Central memory CD8-positive, alpha-beta T cell (primary cell): ENCODE results near the gene LRP1.

Experiments used
- ATAC-seq: fragments of 150-1000 bp; cut with Tn5 transposase; replicated peaks from 2 replicates; pipeline ENCODE4 v1.10.0; 2022; ENCODE audit warnings: mild to moderate bottlenecking, moderate FRiP score, moderate number of reproducible peaks; ENCODE audit not compliant: poor library complexity, severe bottlenecking; ENCODE audit errors: extremely low read depth
- DNase-seq, 2 donors: peaks; one replicate each; pipeline ENCODE4 v3.0.0; 2021; ENCODE audit warnings: low spot score in 2 of 2
- H3K27ac Mint-ChIP-seq: one replicate; pipeline ENCODE4 v1.8.0; 2022; ENCODE audit warnings: low read depth, mild to moderate bottlenecking, moderate library complexity, mixed read lengths
- H3K27me3 Mint-ChIP-seq: one replicate; pipeline ENCODE4 v1.8.0; 2022; ENCODE audit warnings: mixed read lengths
- H3K36me3 Mint-ChIP-seq: one replicate; pipeline ENCODE4 v1.8.0; 2022; ENCODE audit warnings: mild to moderate bottlenecking, moderate library complexity, mixed read lengths; ENCODE audit not compliant: insufficient read depth
- H3K4me1 Mint-ChIP-seq: one replicate; pipeline ENCODE4 v1.8.0; 2022; ENCODE audit warnings: mixed read lengths
- H3K4me3 Mint-ChIP-seq: one replicate; pipeline ENCODE4 v1.8.0; 2022; ENCODE audit warnings: mild to moderate bottlenecking, moderate library complexity, mixed read lengths
- H3K9me3 Mint-ChIP-seq: one replicate; pipeline ENCODE4 v1.8.0; 2022; ENCODE audit warnings: mixed read lengths

The LRP1 gene

GRCh38 chr12:57196956-57197355 is 68.7 kb downstream of the LRP1 start:
- ATAC-seq (no peak), DNase-seq (no peak)
- no peaks in the 10 kb centered on the region for H3K9me3 Mint-ChIP-seq
- no peaks in the 10 kb centered on the region for H3K4me1 Mint-ChIP-seq
- peaks cover 5% of the 10 kb centered on the region for H3K36me3 Mint-ChIP-seq
- H3K27me3 Mint-ChIP-seq: no peaks in the 10 kb centered on the region
- H3K4me3 Mint-ChIP-seq: no peak overlapping the region
- H3K27ac Mint-ChIP-seq: no peak overlapping the region

- H3K27me3 Mint-ChIP-seq: no peaks in the 10 kb centered on the region
- H3K36me3 Mint-ChIP-seq: peaks cover 5% of the 10 kb centered on the region
- DNase-seq (no peak), ATAC-seq (no peak)
- no peaks in the 10 kb centered on the region for H3K4me1 Mint-ChIP-seq
- no peak overlapping the region for H3K27ac Mint-ChIP-seq
- no peaks in the 10 kb centered on the region for H3K9me3 Mint-ChIP-seq
- H3K4me3 Mint-ChIP-seq: no peak overlapping the region
Observed at GRCh38 chr12:57198329-57198728, 70.0 kb downstream of the LRP1 start.

- Mint-ChIP-seq H3K4me3 (no peak overlapping the region), H3K9me3 (no peaks in the 10 kb centered on the region)
- no peak for ATAC-seq
Observed at GRCh38 chr12:57199191-57199590, 70.9 kb downstream of the LRP1 start.

GRCh38 chr12:57200497-57200896 is 72.2 kb downstream of the LRP1 start:
- Mint-ChIP-seq H3K36me3 (peaks cover 5% of the 10 kb centered on the region), H3K4me3 (no peak overlapping the region)

More at GRCh38 chr12:57199191-57199590, 70.9 kb downstream of the LRP1 start:
- H3K4me1 Mint-ChIP-seq: no peaks in the 10 kb centered on the region
- no peaks in the 10 kb centered on the region for H3K27me3 Mint-ChIP-seq
- H3K36me3 Mint-ChIP-seq: peaks cover 5% of the 10 kb centered on the region
- H3K27ac Mint-ChIP-seq: no peak overlapping the region
- DNase-seq: no peak

GRCh38 chr12:57201219-57201618 is 72.9 kb downstream of the LRP1 start:
- no peak overlapping the region for H3K27ac Mint-ChIP-seq
- no peak overlapping the region for H3K4me3 Mint-ChIP-seq
- DNase-seq: no peak
- ATAC-seq: no peak
- no peaks in the 10 kb centered on the region for H3K4me1 Mint-ChIP-seq
- H3K27me3 Mint-ChIP-seq: no peaks in the 10 kb centered on the region
- H3K9me3 Mint-ChIP-seq: no peaks in the 10 kb centered on the region
- peaks cover 4% of the 10 kb centered on the region for H3K36me3 Mint-ChIP-seq

More at GRCh38 chr12:57200497-57200896, 72.2 kb downstream of the LRP1 start:
- no peak overlapping the region for H3K27ac Mint-ChIP-seq
- no peak for ATAC-seq
- DNase-seq: no peak
- H3K4me1 Mint-ChIP-seq: no peaks in the 10 kb centered on the region
- no peaks in the 10 kb centered on the region for H3K9me3 Mint-ChIP-seq
- no peaks in the 10 kb centered on the region for H3K27me3 Mint-ChIP-seq

- Mint-ChIP-seq H3K9me3 (no peaks in the 10 kb centered on the region), H3K4me1 (no peaks in the 10 kb centered on the region), H3K27me3 (no peaks in the 10 kb centered on the region), H3K27ac (no peak overlapping the region), H3K4me3 (no peak overlapping the region), H3K36me3 (peaks cover 2% of the 10 kb centered on the region)
- ATAC-seq (no peak), DNase-seq (no peak)
Observed at GRCh38 chr12:57201631-57202030, 73.3 kb downstream of the LRP1 start.

- peaks cover 2% of the 10 kb centered on the region for H3K36me3 Mint-ChIP-seq
- no peak overlapping the region for H3K4me3 Mint-ChIP-seq
- DNase-seq (no peak), ATAC-seq (no peak)
- no peaks in the 10 kb centered on the region for H3K27me3 Mint-ChIP-seq
- H3K27ac Mint-ChIP-seq: no peak overlapping the region
- no peaks in the 10 kb centered on the region for H3K9me3 Mint-ChIP-seq
- H3K4me1 Mint-ChIP-seq: no peaks in the 10 kb centered on the region
Observed at GRCh38 chr12:57202321-57202720, 74.0 kb downstream of the LRP1 start.

GRCh38 chr12:57203201-57203600 is 74.9 kb downstream of the LRP1 start:
- ATAC-seq (no peak), DNase-seq (no peak)
- H3K36me3 Mint-ChIP-seq: no peaks in the 10 kb centered on the region
- no peaks in the 10 kb centered on the region for H3K27me3 Mint-ChIP-seq
- no peak overlapping the region for H3K4me3 Mint-ChIP-seq
- no peaks in the 10 kb centered on the region for H3K4me1 Mint-ChIP-seq
- H3K27ac Mint-ChIP-seq: no peak overlapping the region
- no peaks in the 10 kb centered on the region for H3K9me3 Mint-ChIP-seq

GRCh38 chr12:57203791-57204190 is 75.5 kb downstream of the LRP1 start:
- ATAC-seq: no peak
- Mint-ChIP-seq H3K4me3 (no peak overlapping the region), H3K4me1 (no peaks in the 10 kb centered on the region), H3K36me3 (no peaks in the 10 kb centered on the region), H3K27ac (no peak overlapping the region), H3K27me3 (no peaks in the 10 kb centered on the region), H3K9me3 (no peaks in the 10 kb centered on the region)
- DNase-seq: no peak

- no peak overlapping the region for H3K27ac Mint-ChIP-seq
- no peaks in the 10 kb centered on the region for H3K36me3 Mint-ChIP-seq
- no peaks in the 10 kb centered on the region for H3K9me3 Mint-ChIP-seq
- no peak overlapping the region for H3K4me3 Mint-ChIP-seq
- H3K27me3 Mint-ChIP-seq: no peaks in the 10 kb centered on the region
- no peaks in the 10 kb centered on the region for H3K4me1 Mint-ChIP-seq
- DNase-seq: no peak
- ATAC-seq: no peak
Observed at GRCh38 chr12:57204454-57204853, 76.2 kb downstream of the LRP1 start.

GRCh38 chr12:57205186-57205585 is 76.9 kb downstream of the LRP1 start:
- ATAC-seq: no peak

GRCh38 chr12:57205931-57206330 is 77.6 kb downstream of the LRP1 start:
- H3K36me3 Mint-ChIP-seq: peaks cover 2% of the 10 kb centered on the region
- ATAC-seq: no peak
- DNase-seq: no peak
- no peaks in the 10 kb centered on the region for H3K4me1 Mint-ChIP-seq
- no peak overlapping the region for H3K27ac Mint-ChIP-seq
- no peaks in the 10 kb centered on the region for H3K9me3 Mint-ChIP-seq
- H3K27me3 Mint-ChIP-seq: no peaks in the 10 kb centered on the region
- no peak overlapping the region for H3K4me3 Mint-ChIP-seq

More at GRCh38 chr12:57205186-57205585, 76.9 kb downstream of the LRP1 start:
- Mint-ChIP-seq H3K36me3 (peaks cover 2% of the 10 kb centered on the region), H3K9me3 (no peaks in the 10 kb centered on the region), H3K27ac (no peak overlapping the region), H3K4me1 (no peaks in the 10 kb centered on the region), H3K4me3 (no peak overlapping the region), H3K27me3 (no peaks in the 10 kb centered on the region)
- no peak for DNase-seq

GRCh38 chr12:57207731-57208630 is 79.7 kb downstream of the LRP1 start:
- Mint-ChIP-seq H3K27me3 (peaks cover 8% of the 10 kb centered on the region), H3K4me1 (no peaks in the 10 kb centered on the region), H3K27ac (no peak overlapping the region), H3K4me3 (no peak overlapping the region), H3K36me3 (peaks cover 3% of the 10 kb centered on the region), H3K9me3 (no peaks in the 10 kb centered on the region)
- no peak for ATAC-seq
- DNase-seq: no peak
